Endothelial cell of umbilical vein (primary cell): ENCODE measurements around the gene IL22RA1. TPM values are rescaled to one million over a fixed set of nuclear protein-coding genes. Genes with fewer than 3 reads are reported as not detected.

ENCODE experiments used
- BruUV-seq: library from RNA; stranded (reverse); fragments of 400-500 nt; replicated peaks from 2 replicates; lab custom pipeline; 2021; lab: Mats Ljungman, UMichigan
- CTCF ChIA-PET: fragments of 300-600, 350-600 bp; sonication (Branson Sonifier 250); formaldehyde crosslinking; loops from one replicate; lab custom pipeline; 2021; ENCODE audit warnings: antibody characterized with exemption, inconsistent platforms; lab: Charles Lee
- POLR2A ChIA-PET: fragments of 300-600, 350-600 bp; sonication (Branson Sonifier 250); formaldehyde crosslinking; loops from one replicate; lab custom pipeline; 2021; ENCODE audit warnings: antibody characterized with exemption, inconsistent platforms; lab: Charles Lee
- DNase-seq: peaks from one replicate; pipeline ENCODE4 v3.0.0-alpha.2; 2011; ENCODE audit warnings: low read depth, low spot score
- FAIRE-seq: peaks from 2 replicates; lab custom pipeline; 2011; peaks lifted over from hg19 to GRCh38; lab: Jason Lieb, UNC
- H2AFZ ChIP-seq: 2 replicates; pipeline ENCODE4 v1.6.0; 2012; ENCODE audit warnings: low read depth, low read length, control low read depth, inconsistent platforms
- H3K27ac ChIP-seq: 2 replicates; pipeline ENCODE4 v1.5.1; 2011; ENCODE audit warnings: low read depth, mild to moderate bottlenecking, control low read depth, low read length, moderate library complexity; ENCODE audit not compliant: insufficient read depth
- H3K27me3 ChIP-seq, 2 experiments: 2 replicates each; pipeline versions ENCODE4 v1.6.0 to v1.6.1; 2011; ENCODE audit warnings: low read length in 2 of 2, mixed read lengths in 1 of 2; ENCODE audit not compliant: control insufficient read depth in 2 of 2, insufficient read depth in 2 of 2
- H3K36me3 ChIP-seq, 2 experiments: 2 replicates in 1 of 2; 3 replicates in 1 of 2; pipeline ENCODE4 v1.5.1; 2011; ENCODE audit warnings: low read length in 2 of 2, mild to moderate bottlenecking in 1 of 2, moderate library complexity in 1 of 2; ENCODE audit not compliant: control insufficient read depth in 2 of 2, insufficient read depth in 2 of 2; ENCODE audit errors: extremely low read depth in 1 of 2
- H3K4me1 ChIP-seq: 3 replicates; pipeline ENCODE4 v1.5.1; 2011; ENCODE audit warnings: mild to moderate bottlenecking, low read length; ENCODE audit not compliant: control insufficient read depth, insufficient read depth; ENCODE audit errors: extremely low read depth
- H3K4me2 ChIP-seq: 2 replicates; pipeline ENCODE4 v1.6.1; 2011; ENCODE audit warnings: low read length, control low read depth, mixed read lengths; ENCODE audit not compliant: insufficient read depth
- H3K4me3 ChIP-seq, 3 experiments: fragments of 200-600 bp in 1 of 3; sonication (generic), shearing (Covaris generic) in 1 of 3; replicated peaks in 1 of 3; 2 replicates each; pipeline ENCODE4 v1.5.1; 2011 to 2016; ENCODE audit warnings: control low read depth in 3 of 3, low read length in 3 of 3, mild to moderate bottlenecking in 2 of 3, inconsistent platforms in 1 of 3, low read depth in 1 of 3, moderate library complexity in 1 of 3; ENCODE audit not compliant: insufficient read depth in 1 of 3
- H3K79me2 ChIP-seq: 2 replicates; pipeline ENCODE4 v1.6.0; 2012; ENCODE audit warnings: low read length, inconsistent platforms; ENCODE audit not compliant: control insufficient read depth, insufficient read depth
- H3K9ac ChIP-seq: replicated peaks from 2 replicates; pipeline ENCODE3; 2011; ENCODE audit warnings: low read length, control low read depth; ENCODE audit not compliant: insufficient read depth; ENCODE audit errors: extremely low read depth
- H3K9me1 ChIP-seq: replicated peaks from 3 replicates; pipeline ENCODE4 v1.6.0; 2011; ENCODE audit warnings: mild to moderate bottlenecking, low read length; ENCODE audit not compliant: control insufficient read depth, insufficient read depth; ENCODE audit errors: extremely low read depth
- H3K9me3 ChIP-seq: replicated peaks from 2 replicates; pipeline ENCODE4 v1.5.1; 2012; ENCODE audit warnings: low read length, inconsistent platforms; ENCODE audit not compliant: control insufficient read depth, insufficient read depth
- H4K20me1 ChIP-seq: replicated peaks from 2 replicates; pipeline ENCODE3; 2011; ENCODE audit warnings: mild to moderate bottlenecking, low read length; ENCODE audit not compliant: control insufficient read depth, insufficient read depth; ENCODE audit errors: extremely low read depth
- CTCF ChIP-seq, 2 donors: IDR thresholded peaks; 1 replicate in 1 of 2; 2 replicates in 1 of 2; pipeline ENCODE4 v1.5.1; 2011; ENCODE audit warnings: low read length in 2 of 2, mild to moderate bottlenecking in 2 of 2, moderate library complexity in 2 of 2, control low read depth in 1 of 2, inconsistent platforms in 1 of 2, low read depth in 1 of 2; ENCODE audit not compliant: insufficient read depth in 1 of 2; ENCODE audit errors: extremely low read depth in 1 of 2
- EZH2 ChIP-seq: IDR thresholded peaks from 2 replicates; pipeline ENCODE4 v1.6.1; 2012; ENCODE audit warnings: borderline replicate concordance, low read depth, mild to moderate bottlenecking, moderate library complexity, low read length, inconsistent platforms; ENCODE audit not compliant: severe bottlenecking
- FOS ChIP-seq: IDR thresholded peaks from 2 replicates; pipeline ENCODE4 v1.6.1; 2011; ENCODE audit warnings: mild to moderate bottlenecking, low read length, moderate library complexity, borderline replicate concordance; ENCODE audit not compliant: insufficient read depth
- GATA2 ChIP-seq: IDR thresholded peaks from 2 replicates; pipeline ENCODE4 v1.7.0; 2011; ENCODE audit warnings: low read depth, mild to moderate bottlenecking, moderate library complexity, mixed read lengths, low read length; ENCODE audit not compliant: insufficient read length, insufficient read depth
- JUN ChIP-seq: IDR thresholded peaks from 2 replicates; pipeline ENCODE4 v1.6.1; 2011; ENCODE audit warnings: borderline replicate concordance, low read depth; ENCODE audit not compliant: insufficient read length, insufficient read depth
- MAX ChIP-seq: IDR thresholded peaks from 2 replicates; pipeline ENCODE4 v1.6.1; 2011; ENCODE audit not compliant: insufficient read depth, insufficient read length
- MYC ChIP-seq: IDR thresholded peaks from one replicate; pipeline ENCODE4 v1.6.1; 2011; ENCODE audit warnings: mild to moderate bottlenecking, low read depth, low read length
- POLR2A ChIP-seq: IDR thresholded peaks from 2 replicates; pipeline ENCODE4 v1.6.1; 2012; ENCODE audit warnings: low read depth, mild to moderate bottlenecking, control low read depth, low read length
- POLR2AphosphoS5 ChIP-seq: IDR thresholded peaks from 2 replicates; pipeline ENCODE4 v1.6.1; 2012; ENCODE audit warnings: low read depth, mild to moderate bottlenecking, control low read depth, low read length, moderate library complexity; ENCODE audit not compliant: insufficient read depth
- dilution Hi-C: fragments of 300-500 bp; cut with MboI; formaldehyde crosslinking; loops from one replicate; pipeline ENCODE4 v1.15.0; 2019; ENCODE audit warnings: low sequenced_read_pairs; ENCODE audit not compliant: extremely low pct_ligation_motif_present
- intact Hi-C: fragments of 100-400 bp; cut with micrococcal nuclease; formaldehyde crosslinking; loops from one replicate; pipeline ENCODE4 v1.10.0; 2022
- polyA plus RNA-seq, 4 experiments: library from polyadenylated mRNA; depleted of rRNA in 3 of 4; stranded (reverse) in 3 of 4; unstranded in 1 of 4; fragments of >200 nt; gene quantifications; 2 replicates each; pipeline versions ENCODE4 v1.2.1 to v1.2.3, GENCODE V29; 2011 to 2012; ENCODE audit warnings: missing spikeins in 1 of 4
- total RNA-seq: library from RNA; stranded (reverse); gene quantifications from 2 replicates; pipeline ENCODE4 v1.2.3, GENCODE V29; 2021

The IL22RA1 gene
- total and polyA plus RNA-seq, 2 donors (not counting 3 experiments of a cell fraction or from before 2014, with no cell fraction given): not detected

- POLR2A ChIA-PET: interaction anchor here (1.0 kb wide), 1 partner anchor 184 kb away, joined by 3 read pairs; no protein-coding TSS in a partner anchor
Measured at GRCh38 chr1:24185076-24185475, 42.1 kb upstream of the IL22RA1 start.

More at GRCh38 chr1:24185076-24185475, 42.1 kb upstream of the IL22RA1 start:
- H3K79me2 ChIP-seq: no peaks in the 10 kb centered on the region
- H3K9me1 ChIP-seq: no peaks in the 10 kb centered on the region
- H3K27ac ChIP-seq: no peak overlapping the region
- H3K27me3 ChIP-seq: peaks cover 13 to 14% of the 10 kb centered on the region in 2 experiments
- CTCF ChIA-PET: interaction anchor here (1.0 to 7.6 kb wide), 5 partner anchors 14 to 402 kb away, joined by 3 to 77 read pairs (median 4); no protein-coding TSS in a partner anchor
- no peaks in the 10 kb centered on the region for H4K20me1 ChIP-seq
- intact Hi-C loops (no loop called here), dilution Hi-C loops (no loop called here)
- FAIRE-seq: no peak
- peaks cover 2% of the 10 kb centered on the region for H3K4me1 ChIP-seq
- H3K4me2 ChIP-seq: no peak overlapping the region
- no peak for DNase-seq
- no peak overlapping the region for H2AFZ ChIP-seq
- H3K36me3 ChIP-seq: no peaks in the 10 kb centered on the region
- TF ChIP-seq POLR2A: no peak
- TF ChIP-seq EZH2: no peak
- TF ChIP-seq CTCF (IDR thresholded peaks at IDR 0.05; ENCODE audit: extremely low read depth in 1 of 2, insufficient read depth in 1 of 2, low read depth in 1 of 2, low read length in 2 of 2): no peak
- TF ChIP-seq MYC: no peak
- no peak for TF ChIP-seq FOS
- no peak for TF ChIP-seq GATA2
- TF ChIP-seq POLR2AphosphoS5: no peak
- TF ChIP-seq JUN: no peak
- no peak for TF ChIP-seq MAX
- no TSS peak for BruUV-seq
- no peak overlapping the region for H3K4me3 ChIP-seq
- H3K9ac ChIP-seq: no peak overlapping the region
- H3K9me3 ChIP-seq: no peaks in the 10 kb centered on the region
